HEK293 (cell line): Measurements from ENCODE around the gene CSF3.

Experiments used
- CTCF ChIP-seq: fragments of 450-650 bp; formaldehyde crosslinking; IDR thresholded peaks from 2 replicates; pipeline ENCODE4 v1.5.1; 2016; ENCODE audit warnings: missing biosample characterization, missing genetic modification characterization
- EGR2 ChIP-seq: fragments of 450-650 bp; formaldehyde crosslinking; IDR thresholded peaks from 2 replicates; pipeline ENCODE4 v1.5.1; 2016; ENCODE audit warnings: low read depth, missing biosample characterization, missing genetic modification characterization
- IKZF3 ChIP-seq: fragments of 450-650 bp; IDR thresholded peaks from 2 replicates; pipeline ENCODE4 v1.5.0; 2018; ENCODE audit warnings: missing biosample characterization, mild to moderate bottlenecking, missing genetic modification characterization, moderate library complexity
- KLF17 ChIP-seq: fragments of 450-650 bp; formaldehyde crosslinking; IDR thresholded peaks from 2 replicates; pipeline ENCODE4 v1.5.1; 2016; ENCODE audit warnings: missing biosample characterization, missing genetic modification characterization
- SP2 ChIP-seq: fragments of 450-650 bp; formaldehyde crosslinking; IDR thresholded peaks from 2 replicates; pipeline ENCODE4 v1.5.1; 2016; ENCODE audit warnings: missing biosample characterization, missing genetic modification characterization
- ZFP37 ChIP-seq: fragments of 450-650 bp; formaldehyde crosslinking; IDR thresholded peaks from 2 replicates; pipeline ENCODE4 v1.5.1; 2016; ENCODE audit warnings: missing biosample characterization, missing genetic modification characterization
- ZNF223 ChIP-seq: fragments of 450-650 bp; formaldehyde crosslinking; IDR thresholded peaks from 2 replicates; pipeline ENCODE4 v1.5.1; 2016; ENCODE audit warnings: missing biosample characterization, missing genetic modification characterization
- ZNF24 ChIP-seq: fragments of 450-650 bp; formaldehyde crosslinking; IDR thresholded peaks from 2 replicates; pipeline ENCODE4 v1.5.1; 2016; ENCODE audit warnings: missing biosample characterization, missing genetic modification characterization
- ZNF335 ChIP-seq: fragments of 450-650 bp; formaldehyde crosslinking; conservative IDR thresholded peaks from 2 replicates; pipeline ENCODE4 v1.5.1; 2016; ENCODE audit warnings: missing biosample characterization, missing genetic modification characterization
- ZNF510 ChIP-seq: fragments of 450-650 bp; formaldehyde crosslinking; IDR thresholded peaks from 2 replicates; pipeline ENCODE4 v1.5.1; 2018; ENCODE audit warnings: mild to moderate bottlenecking, missing genetic modification characterization, missing biosample characterization; ENCODE audit not compliant: insufficient replicate concordance

- TF ChIP-seq CTCF (tag by site-specific recombination) (peak; percentile 61), ZNF510 (tag by site-specific recombination) (no peak), SP2 (tag by site-specific recombination) (no peak), ZNF223 (no peak), KLF17 (tag by site-specific recombination) (0 out of 2 replicates have a peak, but pooled peaks have one; percentile 47), IKZF3 (tag by site-specific recombination) (no peak), ZNF335 (no peak), ZFP37 (tag by site-specific recombination) (no peak), ZNF24 (no peak), EGR2 (tag by site-specific recombination) (no peak)
Observed at GRCh38 chr17:40035162-40035559, 19.9 kb downstream of the CSF3 start.
